Adrenal gland (tissue), 12 donors: Measurements from ENCODE around the gene ALLC. TPM values are rescaled to one million over a fixed set of nuclear protein-coding genes. Genes with fewer than 3 reads are reported as not detected.
"Not testable (repeated sequence)": the region's sequence is repeated elsewhere in the genome, so short reads cannot be mapped to it uniquely, and the experiment has no call there.

ENCODE experiments used
- DNase-seq, 7 donors: peaks; one replicate each; pipeline ENCODE4 v3.0.0-alpha.2; 2019 to 2020
- H3K27ac ChIP-seq, 5 donors: fragments of 200-600 bp; sonication (generic) in 4 of 5; 1 replicate in 3 of 5; 2 replicates in 2 of 5; pipeline versions ENCODE4 v1.5.1 to v1.8.0; 2016 to 2020; ENCODE audit warnings: mild to moderate bottlenecking in 1 of 5
- H3K27me3 ChIP-seq: fragments of 200-600 bp; 2 replicates; pipeline ENCODE4 v1.8.0; 2021
- H3K36me3 ChIP-seq, 2 donors: fragments of 200-600 bp; replicated peaks in 1 of 2; 1 replicate in 1 of 2; 2 replicates in 1 of 2; pipeline versions ENCODE4 v1.5.1 to v1.8.0; 2018 to 2022
- H3K4me1 ChIP-seq, 2 donors: fragments of 200-600 bp; replicated peaks in 1 of 2; 1 replicate in 1 of 2; 2 replicates in 1 of 2; pipeline versions ENCODE4 v1.5.1 to v1.8.0; 2018 to 2021
- H3K4me3 ChIP-seq, 4 donors: fragments of 200-600 bp; sonication (generic) in 3 of 4; one replicate each; pipeline ENCODE4 v1.5.1; 2016 to 2018
- H3K9me3 ChIP-seq, 3 donors: fragments of 200-600 bp; sonication (generic) in 1 of 3; replicated peaks in 1 of 3; 1 replicate in 2 of 3; 2 replicates in 1 of 3; pipeline versions ENCODE4 v1.5.1 to v1.8.0; 2016 to 2021
- CTCF ChIP-seq, 6 experiments: fragments of 450-650 bp in 4 of 6; fragments of 200-600 bp in 2 of 6; sonication (generic) in 1 of 6; IDR thresholded peaks; 1 replicate in 5 of 6; 2 replicates in 1 of 6; pipeline versions ENCODE4 v1.5.1 to v1.8.0; 2016 to 2021; ENCODE audit warnings: antibody characterized with exemption in 6 of 6, mild to moderate bottlenecking in 2 of 6, moderate library complexity in 1 of 6
- POLR2A ChIP-seq, 2 donors: fragments of 450-650 bp; IDR thresholded peaks; one replicate each; pipeline ENCODE4 v1.6.1; 2017; ENCODE audit warnings: antibody characterized with exemption in 2 of 2, mild to moderate bottlenecking in 2 of 2, moderate library complexity in 1 of 2
- WGBS, 4 donors: extraction: QIAGEN DNeasy Blood & Tissue Kit in 2 of 4; methylation state at CpG; one replicate each; pipeline versions ENCODE4 v1.1.5 to v1.1.7; 2013 to 2017; 5-methylcytosine and 5-hydroxymethylcytosine counted together
- intact Hi-C, 2 donors: fragments of 100-400 bp; cut with DNase I; formaldehyde crosslinking; loops; one replicate each; pipeline versions ENCODE4 v1.14.1 to v1.15.0; 2022 to 2023
- polyA plus RNA-seq, 3 donors: library from polyadenylated mRNA; stranded (reverse); fragments of 200-250 nt in 2 of 3; fragments of 350-450 nt in 1 of 3; fragmentation: Illumina TruSeq in 1 of 3; extraction: RNeasy Lipid Tissue Mini Kit (QIAGEN cat#74804) in 1 of 3; gene quantifications; one replicate each; pipeline ENCODE4 v1.2.3, GENCODE V29; 2013 to 2014
- total RNA-seq, 9 donors: library from RNA; depleted of rRNA in 4 of 9; stranded (reverse); fragments of >200 nt in 4 of 9; fragments of 120-200 nt in 1 of 9; fragmentation: NEBNext Ultra II Directional in 1 of 9; extraction: Animal tissue kit (Norgen Biotek cat#: 25700) in 1 of 9; gene quantifications; one replicate each; pipeline versions ENCODE4 v1.1.0 to v1.2.4, GENCODE V29; 2013 to 2023
- donor health status: healthy with polysubstance abuse.
- donor health status: Bipolar disorder and iron deficiency.
- donor health status: DM: yes; HTN: yes; CAD: no.
- donor health status: DM: no; HTN: no; CAD: no.
- donor health status: DM: no; HTN: no; CAD: no.
- donor health status: DM: yes; HTN: yes; CAD: no.

ALLC gene
- total and polyA plus RNA-seq, 12 donors = 0.07 to 7.9 (median 0.72) TPM; not detected in 5

- H3K4me1 ChIP-seq = peaks cover 19 to 37% of the 10 kb centered on the region in 2 donors
- H3K36me3 ChIP-seq = no peaks in the 10 kb centered on the region
- H3K27ac ChIP-seq = peak overlapping the region; percentile 31 to 85 (median 79)
- no peaks in the 10 kb centered on the region for H3K9me3 ChIP-seq
- 28 to 53% (median 38%) methylated on average over 29 to 36 of the region's 36 CpGs for WGBS, 4 donors
- TF ChIP-seq CTCF (IDR thresholded peaks at IDR 0.05) (peak in 1 of 6 experiments; percentile 6), POLR2A (IDR thresholded peaks at IDR 0.05) (peak in 1 of 2 donors; percentile 59)
- intact Hi-C loops = no loop called here
- peak; percentile 81 to 93 (median 90) for DNase-seq
- H3K4me3 ChIP-seq = no peak overlapping the region
- H3K27me3 ChIP-seq = no peaks in the 10 kb centered on the region
Measured at GRCh38 chr2:3656762-3657721, 958 bp upstream of the ALLC start.

- Histone ChIP-seq H3K27ac (peak overlapping the region; percentile 58 to 85 (median 79)), H3K4me1 (peaks cover 19 to 34% of the 10 kb centered on the region in 2 donors), H3K9me3 (no peaks in the 10 kb centered on the region), H3K27me3 (no peaks in the 10 kb centered on the region), H3K36me3 (no peaks in the 10 kb centered on the region), H3K4me3 (no peak overlapping the region)
- intact Hi-C loops = no loop called here
- TF ChIP-seq CTCF (IDR thresholded peaks at IDR 0.05) (no peak), POLR2A (IDR thresholded peaks at IDR 0.05) (peak in 1 of 2 donors; percentile 60)
- WGBS, 4 donors = 46 to 64% (median 51%) methylated on average over 17 to 26 of the region's 26 CpGs
- peak; percentile 53 to 92 (median 85) for DNase-seq
Measured at GRCh38 chr2:3659447-3660432, 1.7 kb downstream of the ALLC start.

- H3K4me3 ChIP-seq, intact Hi-C loops, H3K36me3 ChIP-seq, H3K27me3 ChIP-seq, H3K9me3 ChIP-seq: not testable (repeated sequence)
- Histone ChIP-seq H3K4me1 (peaks cover 19 to 34% of the 10 kb centered on the region in 2 donors), H3K27ac (peak overlapping the region in 2 of 5 donors; percentile 83 to 85)
- WGBS, 4 donors = 86 to 94% (median 89%) methylated on average over 7 of the region's 7 CpGs
- DNase-seq = peak in 1 of 7 donors; percentile 17
Measured at GRCh38 chr2:3660640-3661039, 2.6 kb downstream of the ALLC start.

GRCh38 chr2:3661149-3661660, 3.2 kb downstream of the ALLC start:
- WGBS, 4 donors = 92 to 100% (median 95%) methylated on average over 3 of the region's 3 CpGs
- Histone ChIP-seq H3K36me3 (no peaks in the 10 kb centered on the region), H3K4me3 (no peak overlapping the region), H3K27me3 (no peaks in the 10 kb centered on the region), H3K4me1 (peaks cover 19 to 34% of the 10 kb centered on the region in 2 donors), H3K9me3 (no peaks in the 10 kb centered on the region), H3K27ac (no peak overlapping the region)
- no peak for DNase-seq
- no peak for TF ChIP-seq CTCF (IDR thresholded peaks at IDR 0.05)
- no peak for TF ChIP-seq POLR2A (IDR thresholded peaks at IDR 0.05)
- intact Hi-C loops = no loop called here
